ENCODE data around the gene ENTPD3.

DNA sequence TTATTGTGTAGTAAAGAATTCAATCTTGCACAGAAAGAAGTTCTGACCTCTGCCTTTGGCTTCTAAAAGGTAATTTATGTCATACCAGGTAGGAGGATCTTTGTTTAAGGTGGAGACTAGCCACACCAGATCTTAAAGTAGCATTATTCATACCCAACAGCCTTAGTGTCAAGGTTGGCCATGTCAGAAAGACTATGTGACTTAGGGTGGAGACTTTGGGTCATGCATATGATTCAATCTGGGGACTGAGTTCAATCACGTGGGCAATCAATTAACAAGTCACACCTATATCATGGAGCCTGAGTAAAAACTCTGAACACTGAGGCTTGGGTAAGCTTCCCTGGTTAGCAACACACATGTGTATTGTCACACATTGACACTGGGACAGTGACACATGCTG, 28.5 kb upstream of the ENTPD3 start:
- TF ChIP-seq YY1 (IDR thresholded peaks at IDR 0.05; ENCODE audit: insufficient read depth, insufficient read length) (no peak), ZNF274 (IDR thresholded peaks at IDR 0.05; ENCODE audit: low read depth, low read length) (no peak)
